GM18951 (cell line): ENCODE measurements around the gene GAB1.

ENCODE experiments used
- POLR2A ChIP-seq: IDR thresholded peaks from 4 replicates; pipeline ENCODE4 v1.6.1; 2011; ENCODE audit warnings: mild to moderate bottlenecking; ENCODE audit not compliant: insufficient read length, insufficient read depth; ENCODE audit errors: extremely low read depth
- in situ Hi-C: fragments of 300-500 bp; cut with MboI; formaldehyde crosslinking; loops from one replicate; pipeline ENCODE4 v1.12.0; 2022; ENCODE audit warnings: low sequenced_read_pairs, mixed read lengths, inconsistent platforms; ENCODE audit not compliant: unreplicated experiment

Gene GAB1

DNA sequence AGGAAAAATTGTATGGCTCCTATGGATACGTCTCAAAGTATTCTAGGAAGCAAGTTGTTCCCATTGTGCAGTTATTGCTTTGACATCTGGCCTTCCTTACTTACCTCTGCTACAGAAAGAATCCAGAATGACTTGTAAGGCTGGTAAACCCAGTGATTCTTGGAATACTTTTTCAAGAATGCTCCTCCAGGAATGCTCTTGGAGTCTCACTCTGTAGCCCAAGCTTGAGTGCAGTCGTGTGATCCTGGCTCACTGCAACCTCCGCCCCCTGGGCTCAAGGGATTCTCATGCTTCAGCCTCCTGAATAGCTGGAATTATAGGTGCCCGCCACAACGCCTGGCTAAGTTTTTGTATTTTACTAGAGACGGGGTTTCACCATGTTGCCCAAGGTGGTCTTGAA is 38.1 kb downstream of the GAB1 start:
- TF ChIP-seq POLR2A, result no peak
- in situ Hi-C loops, result no loop called here

DNA sequence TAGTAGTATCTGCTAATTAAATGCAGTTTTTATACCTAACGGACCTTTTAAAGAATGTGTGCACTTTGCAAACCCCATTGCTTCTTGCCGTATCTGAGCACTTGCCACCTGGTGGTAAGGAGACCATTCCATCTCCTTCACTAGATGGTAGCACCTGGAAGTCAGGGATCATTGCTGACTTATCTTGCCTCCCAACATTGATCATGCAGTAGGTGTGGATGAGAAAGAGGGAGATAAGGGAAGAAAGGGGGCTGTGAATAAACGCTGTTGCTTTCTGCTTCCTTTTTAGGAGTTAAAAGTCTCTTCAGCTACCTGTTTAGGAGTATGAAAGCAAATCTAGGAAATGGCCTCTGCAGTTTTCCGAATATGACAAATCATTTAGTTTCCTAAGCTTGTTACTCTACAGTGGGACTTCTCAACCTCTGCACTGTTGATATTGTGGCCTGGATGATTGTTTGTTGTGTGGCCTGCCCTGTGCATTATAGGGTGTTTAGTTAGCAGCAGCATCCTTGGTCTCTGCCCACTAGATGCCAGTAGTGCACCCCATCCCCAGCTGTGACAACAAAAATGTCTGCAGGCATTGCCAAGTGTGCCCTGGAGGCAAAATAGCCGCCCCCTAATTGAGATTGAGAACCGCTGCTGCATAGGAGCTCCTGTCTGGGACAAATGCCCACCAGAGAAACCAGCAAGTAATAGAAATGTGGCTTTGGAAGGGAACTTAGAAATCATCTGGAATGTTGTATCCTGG is 38.8 kb downstream of the GAB1 start:
- in situ Hi-C loops, result no loop called here
- TF ChIP-seq POLR2A, result no peak

DNA sequence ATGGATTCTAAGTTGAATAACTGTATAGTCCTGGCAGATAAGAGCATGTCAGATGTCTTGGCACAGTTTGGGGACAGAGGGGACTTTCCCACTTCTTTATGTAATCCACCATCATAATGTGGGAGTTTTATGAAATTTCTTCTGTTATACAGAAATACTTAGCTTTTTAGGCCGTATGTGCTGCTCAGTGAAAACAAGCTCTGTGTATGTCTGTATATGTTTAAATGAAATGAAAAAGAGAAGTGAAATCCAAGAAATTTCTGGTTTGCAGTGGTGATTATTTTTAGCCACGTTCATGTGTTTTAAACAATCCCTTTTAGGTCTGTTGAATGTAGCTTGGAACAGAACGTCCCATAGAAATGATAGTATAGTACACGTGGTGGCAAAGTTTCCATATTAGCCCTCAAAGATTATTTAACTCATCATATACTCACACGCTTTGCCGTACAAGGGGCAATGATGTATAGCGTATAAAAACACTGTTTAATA is 41.0 kb downstream of the GAB1 start:
- in situ Hi-C loops, result no loop called here
- no peak for TF ChIP-seq POLR2A

DNA sequence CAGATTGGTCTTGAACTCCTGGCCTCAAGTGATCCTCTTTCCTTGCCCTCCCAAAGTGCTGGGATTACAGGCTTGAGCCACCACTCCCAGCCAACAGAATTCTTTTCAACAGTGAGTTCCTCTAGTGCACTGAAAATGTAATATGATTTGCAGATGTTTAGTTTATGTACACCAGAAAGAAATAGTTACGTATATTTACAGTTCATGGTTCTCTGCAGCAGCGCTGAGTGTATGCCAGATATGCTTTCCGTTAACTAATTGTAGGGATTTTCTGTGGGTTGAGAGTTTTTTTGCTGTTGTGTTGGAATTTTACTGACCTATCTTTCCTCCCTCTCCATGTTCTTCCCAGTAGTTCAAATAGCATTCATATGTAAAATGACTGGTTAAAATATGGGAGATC is 44.0 kb downstream of the GAB1 start:
- no peak for TF ChIP-seq POLR2A
- in situ Hi-C loops, result loop anchor here (10.0 kb wide), 1 partner anchor 94 kb away; no protein-coding TSS in a partner anchor

DNA sequence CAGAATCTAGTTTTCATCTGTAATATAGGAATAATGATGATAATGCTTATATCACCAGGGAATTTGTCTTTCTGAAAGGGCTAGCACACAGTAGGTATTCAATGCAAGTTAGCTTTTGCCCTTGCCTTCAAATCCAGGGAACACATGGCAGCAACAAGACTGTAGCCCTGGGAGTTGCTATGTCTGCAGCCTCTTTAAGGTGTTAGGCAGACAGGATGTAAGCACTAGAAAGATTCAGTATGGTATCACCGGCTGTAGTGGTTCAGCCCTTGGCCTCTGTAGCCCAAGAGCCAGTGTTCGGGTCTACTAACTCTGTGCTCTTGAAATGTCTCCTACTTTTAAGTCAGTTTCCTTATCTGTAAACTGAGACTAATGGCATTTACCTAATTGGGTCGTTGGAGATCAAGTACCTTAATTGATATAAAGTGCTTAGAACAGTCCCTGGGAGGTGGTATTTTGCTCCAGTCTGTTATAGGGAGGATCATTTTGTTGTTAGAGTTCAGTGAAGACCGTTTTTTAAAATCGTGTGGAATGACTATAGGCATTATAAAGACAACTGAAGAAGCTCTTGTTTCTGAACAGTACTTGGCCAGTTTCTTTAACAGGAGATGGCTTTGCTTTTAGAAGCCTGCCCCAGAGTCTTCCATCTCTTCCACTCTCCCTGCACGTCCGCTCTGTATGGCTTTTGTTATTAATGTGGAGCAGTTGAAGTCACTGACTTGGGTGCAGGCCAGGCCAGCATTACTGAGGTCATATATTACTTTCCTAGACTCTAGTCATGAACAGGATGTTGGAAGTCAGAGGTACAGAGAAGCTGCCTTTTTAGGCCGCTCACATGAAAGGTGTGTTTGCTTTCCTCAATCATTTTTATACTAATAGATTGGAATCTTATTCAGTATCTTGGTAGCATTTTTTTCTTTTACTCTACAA is 44.8 kb downstream of the GAB1 start:
- in situ Hi-C loops, result loop anchor here (10.0 kb wide), 1 partner anchor 93 kb away; no protein-coding TSS in a partner anchor
- TF ChIP-seq POLR2A, result no peak

DNA sequence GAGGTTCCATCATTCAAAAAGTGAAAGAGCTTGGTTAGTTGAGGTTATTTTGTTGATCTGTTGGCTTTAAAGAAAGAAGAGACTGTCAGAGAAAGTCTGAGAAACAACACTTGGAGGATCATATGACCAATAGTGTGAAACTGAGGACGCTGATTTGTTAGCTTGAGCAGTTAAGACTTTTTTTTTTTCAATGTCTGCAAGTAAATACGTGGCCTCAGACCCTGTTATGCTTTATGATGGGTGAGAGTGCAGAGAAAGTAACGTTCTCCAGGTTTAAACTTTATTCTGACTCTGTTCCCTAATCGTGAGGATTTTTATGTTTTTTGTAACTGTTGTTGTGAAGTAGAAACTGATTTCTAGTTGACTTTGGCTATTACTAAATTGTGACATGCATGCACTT is 45.9 kb downstream of the GAB1 start:
- no peak for TF ChIP-seq POLR2A
- in situ Hi-C loops, result loop anchor here (10.0 kb wide), 1 partner anchor 92 kb away; no protein-coding TSS in a partner anchor

DNA sequence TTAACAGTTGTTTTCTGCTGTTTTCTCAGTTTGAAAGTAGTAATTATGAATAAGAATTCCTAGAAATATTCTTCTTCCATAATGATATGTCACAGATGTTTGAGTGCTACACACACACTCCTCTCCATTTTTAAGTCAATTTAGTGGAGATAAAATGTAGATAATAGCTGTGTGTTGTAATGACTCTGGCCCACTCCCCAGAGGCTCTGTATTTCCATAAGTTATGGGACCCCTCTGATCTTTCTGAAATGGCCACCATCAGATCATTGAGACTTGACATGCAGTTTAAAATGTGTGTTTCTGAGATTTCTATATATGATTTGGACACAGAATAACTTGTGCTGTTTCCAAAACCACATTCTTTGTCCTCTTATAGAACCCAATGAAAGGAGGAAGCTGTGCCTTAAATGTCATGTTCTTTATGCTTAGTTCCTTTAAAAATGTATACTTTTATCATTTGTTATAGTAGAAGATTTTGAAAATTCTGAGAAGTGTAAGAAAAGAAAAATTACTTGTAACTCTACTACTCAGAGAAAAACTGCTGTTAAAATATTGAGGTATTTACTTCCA is 46.4 kb downstream of the GAB1 start:
- TF ChIP-seq POLR2A, result no peak
- in situ Hi-C loops, result loop anchor here (10.0 kb wide), 1 partner anchor 92 kb away; no protein-coding TSS in a partner anchor

DNA sequence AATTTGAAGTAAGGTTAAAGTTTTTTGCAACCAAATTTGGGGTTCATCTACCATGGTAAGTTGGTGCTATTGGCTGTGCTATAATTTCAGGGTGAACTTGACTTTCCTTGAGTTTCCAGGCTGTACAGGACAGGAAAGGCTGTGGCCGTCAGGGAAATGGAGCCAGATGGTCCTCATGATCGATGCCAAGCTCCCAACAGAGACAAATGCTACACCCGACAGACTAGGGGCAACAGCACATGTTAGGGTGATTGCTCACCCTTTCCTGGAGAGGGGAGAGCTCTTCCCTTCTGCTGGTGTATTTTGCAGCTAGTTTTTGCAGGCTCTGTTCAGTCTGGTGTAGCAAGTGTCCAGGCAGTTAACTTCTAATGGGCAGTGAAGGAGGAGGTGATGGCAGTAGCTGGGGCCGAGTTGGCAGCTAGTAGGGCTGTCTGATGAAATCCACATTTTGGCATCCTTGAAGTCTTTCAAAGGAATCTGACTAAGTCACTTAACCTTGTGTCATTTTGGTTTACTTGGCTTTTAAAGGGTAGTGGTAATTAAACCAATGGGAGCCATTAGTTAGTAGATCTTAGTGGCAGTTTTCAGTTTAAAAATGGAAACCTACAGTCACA is 47.8 kb downstream of the GAB1 start:
- in situ Hi-C loops, result loop anchor here (10.0 kb wide), 1 partner anchor 90 kb away; no protein-coding TSS in a partner anchor
- no peak for TF ChIP-seq POLR2A

DNA sequence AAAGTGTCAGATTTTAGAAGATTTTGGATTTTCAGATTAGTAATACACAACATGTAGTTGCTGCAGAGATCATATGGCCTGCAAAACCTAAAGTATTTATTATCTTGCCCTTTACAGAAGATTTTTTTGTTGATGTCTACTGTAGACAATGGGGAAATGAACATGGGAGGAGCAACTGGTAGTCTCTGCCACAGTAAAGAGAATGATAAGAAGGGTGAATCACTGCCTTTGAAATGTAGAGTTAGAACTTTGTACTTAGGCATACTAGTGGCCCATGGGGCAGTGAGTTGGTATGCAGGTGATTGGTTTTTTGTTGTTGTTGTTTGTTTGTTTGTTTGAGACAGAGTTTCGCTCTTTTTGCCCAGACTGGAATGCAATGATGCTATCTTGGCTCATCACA is 50.1 kb downstream of the GAB1 start:
- in situ Hi-C loops, result loop anchor here (10.0 kb wide), 1 partner anchor 88 kb away; no protein-coding TSS in a partner anchor
- no peak for TF ChIP-seq POLR2A

DNA sequence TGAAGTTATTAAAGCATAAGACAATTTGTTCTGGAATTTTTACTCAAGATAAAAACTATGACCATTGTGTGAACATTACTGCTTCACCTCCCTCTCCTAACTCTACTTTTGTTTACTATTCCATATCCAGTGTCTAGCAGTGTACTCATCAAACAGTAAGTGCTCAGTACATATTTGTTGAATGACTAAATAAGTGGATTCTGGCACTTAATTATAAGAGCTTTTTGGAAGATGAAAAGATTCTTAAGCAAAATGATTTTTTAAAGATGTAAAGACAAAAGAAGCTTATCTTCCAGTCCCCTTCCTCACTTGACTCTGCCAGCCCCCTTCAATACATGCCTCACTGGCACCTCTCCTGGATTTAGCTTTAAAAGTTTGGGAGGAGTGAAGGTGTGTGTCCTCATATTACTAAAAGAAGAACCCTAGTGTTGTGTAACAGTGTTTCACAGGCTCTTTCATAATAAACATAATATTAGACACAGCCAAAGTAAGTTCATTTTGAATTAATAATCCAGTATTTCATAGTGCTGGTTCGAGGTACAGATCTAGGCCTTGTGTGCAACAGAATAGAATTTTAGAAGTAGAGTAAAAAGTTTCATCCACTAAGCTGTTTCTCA is 53.0 kb downstream of the GAB1 start:
- no peak for TF ChIP-seq POLR2A
- in situ Hi-C loops, result loop anchor here (10.0 kb wide), 1 partner anchor 85 kb away; no protein-coding TSS in a partner anchor

DNA sequence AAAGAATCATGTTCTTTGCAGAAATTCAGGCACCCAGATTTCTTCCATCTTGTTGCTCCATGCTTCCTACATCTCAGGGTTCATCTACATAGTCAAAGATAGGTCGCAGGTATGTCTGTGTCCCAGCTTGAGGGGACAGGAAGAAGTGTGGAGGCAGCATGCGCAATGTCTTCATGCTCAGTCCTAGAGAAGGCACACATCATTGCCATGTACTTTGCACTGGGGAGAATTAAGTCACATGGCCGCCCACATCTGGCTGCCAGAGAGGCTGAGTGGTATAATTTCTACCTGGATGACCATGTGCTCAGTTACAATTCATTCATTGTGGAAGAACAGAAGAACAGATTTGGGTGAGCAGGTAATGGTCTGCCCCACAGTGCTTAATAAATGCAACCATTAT is 54.1 kb downstream of the GAB1 start:
- TF ChIP-seq POLR2A, result no peak
- in situ Hi-C loops, result no loop called here

DNA sequence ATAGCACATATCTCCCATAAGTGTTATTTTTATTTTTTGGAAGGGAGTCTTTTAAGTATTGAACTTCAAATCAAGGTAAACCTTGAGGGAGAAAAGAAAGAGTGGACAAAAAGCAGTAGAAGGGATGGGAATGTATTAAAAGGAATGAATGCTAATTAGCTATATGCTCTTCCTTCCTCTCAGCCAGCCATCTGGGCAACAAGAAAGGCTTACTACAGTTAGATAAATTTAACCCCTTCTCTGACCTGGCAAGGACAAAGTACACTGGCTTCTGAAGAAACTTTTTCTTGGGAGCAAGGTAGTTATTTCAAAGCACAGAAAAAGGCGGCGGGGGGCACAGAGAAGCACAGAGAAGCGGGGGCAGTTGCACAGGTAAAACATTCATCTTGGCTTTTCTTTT is 54.6 kb downstream of the GAB1 start:
- in situ Hi-C loops, result no loop called here
- TF ChIP-seq POLR2A, result no peak

DNA sequence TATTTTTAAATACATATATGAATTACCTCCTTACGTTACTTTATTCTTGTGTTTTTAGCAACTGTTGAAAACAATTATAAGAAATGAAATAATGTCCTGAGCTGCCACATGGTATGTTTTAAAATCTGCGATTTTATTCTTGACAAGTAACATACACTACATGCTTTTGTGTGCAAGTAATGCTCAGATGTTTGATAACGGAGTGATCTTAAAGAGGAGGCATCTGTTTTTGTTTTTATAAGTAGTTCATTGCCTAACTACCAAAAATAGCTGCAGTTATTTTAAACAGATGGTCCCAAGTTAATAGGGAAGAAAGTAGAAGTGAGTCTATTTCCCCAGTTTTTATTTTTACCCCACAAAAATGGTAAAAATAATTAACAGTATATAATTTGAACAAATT is 55.2 kb downstream of the GAB1 start:
- no peak for TF ChIP-seq POLR2A
- in situ Hi-C loops, result no loop called here

DNA sequence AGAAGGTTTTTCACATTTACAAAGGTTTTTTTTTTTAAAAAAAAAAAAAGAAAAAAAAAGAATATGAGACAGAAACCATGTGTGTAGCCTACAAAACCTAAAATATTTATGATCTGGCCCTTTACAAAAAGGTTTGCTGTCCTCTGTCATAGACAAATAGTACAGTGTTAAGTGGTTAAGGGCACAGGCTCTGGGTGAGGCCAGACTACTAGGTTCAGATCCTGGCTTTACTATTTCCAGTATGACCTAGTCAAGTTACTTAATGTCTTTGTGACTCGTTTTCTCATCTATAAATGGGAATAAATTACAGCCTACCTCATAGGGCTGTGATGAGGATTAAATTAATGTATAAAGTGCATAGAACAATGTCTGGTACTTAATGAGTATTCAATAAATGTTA is 56.5 kb downstream of the GAB1 start:
- in situ Hi-C loops, result no loop called here
- TF ChIP-seq POLR2A, result no peak
